Neural cell (in vitro differentiated cells): ENCODE results near the gene SULT6B1.

Source experiments
- CTCF ChIP-seq: fragments of 450-650 bp; IDR thresholded peaks from 2 replicates; pipeline ENCODE4 v1.5.1; 2014; ENCODE audit warnings: antibody characterized with exemption, mild to moderate bottlenecking, moderate library complexity; ENCODE audit not compliant: poor library complexity, severe bottlenecking
- EP300 ChIP-seq: fragments of 450-650 bp; conservative IDR thresholded peaks from 2 replicates; pipeline ENCODE4 v1.6.1; 2014; ENCODE audit warnings: antibody characterized with exemption, mild to moderate bottlenecking, moderate library complexity; ENCODE audit not compliant: poor library complexity, severe bottlenecking
- EZH2 ChIP-seq: fragments of 200-600, 300-800 bp; shearing (Covaris generic), sonication (generic); IDR thresholded peaks from 2 replicates; pipeline ENCODE4 v1.6.1; 2014; ENCODE audit warnings: antibody characterized with exemption, low read length, borderline replicate concordance, mild to moderate bottlenecking; ENCODE audit not compliant: insufficient read depth, poor library complexity, severe bottlenecking
- MXI1 ChIP-seq: fragments of 450-650 bp; conservative IDR thresholded peaks from 2 replicates; pipeline ENCODE4 v1.6.1; 2014; ENCODE audit warnings: antibody characterized with exemption, mild to moderate bottlenecking; ENCODE audit not compliant: poor library complexity, severe bottlenecking
- POLR2AphosphoS5 ChIP-seq: IDR thresholded peaks from 2 replicates; pipeline ENCODE4 v1.6.1; 2012
- SMC3 ChIP-seq: fragments of 450-650 bp; conservative IDR thresholded peaks from 2 replicates; pipeline ENCODE4 v1.6.1; 2014; ENCODE audit warnings: antibody characterized with exemption, mild to moderate bottlenecking, moderate library complexity; ENCODE audit not compliant: poor library complexity
- TAF1 ChIP-seq: IDR thresholded peaks from 2 replicates; pipeline ENCODE4 v1.6.1; 2012; ENCODE audit warnings: low read depth

GRCh38 chr2:37223131-37223530 is 34.7 kb upstream of the SULT6B1 start:
- TF ChIP-seq CTCF (no peak), TAF1 (no peak), MXI1 (no peak), POLR2AphosphoS5 (no peak), EZH2 (no peak), EP300 (no peak), SMC3 (no peak)
